ENCODE data around the gene TMEM14B.

DNA sequence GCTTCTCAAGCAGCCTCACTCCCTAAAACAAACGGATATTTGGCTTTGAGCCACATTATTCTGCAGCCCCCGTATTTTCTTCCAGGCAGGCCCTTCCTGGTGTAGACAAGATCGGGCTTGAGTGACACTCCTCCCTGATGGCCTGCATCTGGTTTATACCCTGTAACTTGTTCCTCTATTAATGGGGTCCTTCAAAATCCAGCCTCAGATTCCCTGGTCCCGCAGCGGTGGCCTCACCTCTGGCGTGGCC is 25.1 kb upstream of the TMEM14B start:
- TF ChIP-seq CTCF (IDR thresholded peaks at IDR 0.05; ENCODE audit: insufficient read depth, low read length) (no peak), POLR2AphosphoS5 (IDR thresholded peaks at IDR 0.05; ENCODE audit: low read depth) (no peak)

Measured in HL-60 (cell line).